ENCODE data around the gene HEG1.

HEG1 gene

DNA sequence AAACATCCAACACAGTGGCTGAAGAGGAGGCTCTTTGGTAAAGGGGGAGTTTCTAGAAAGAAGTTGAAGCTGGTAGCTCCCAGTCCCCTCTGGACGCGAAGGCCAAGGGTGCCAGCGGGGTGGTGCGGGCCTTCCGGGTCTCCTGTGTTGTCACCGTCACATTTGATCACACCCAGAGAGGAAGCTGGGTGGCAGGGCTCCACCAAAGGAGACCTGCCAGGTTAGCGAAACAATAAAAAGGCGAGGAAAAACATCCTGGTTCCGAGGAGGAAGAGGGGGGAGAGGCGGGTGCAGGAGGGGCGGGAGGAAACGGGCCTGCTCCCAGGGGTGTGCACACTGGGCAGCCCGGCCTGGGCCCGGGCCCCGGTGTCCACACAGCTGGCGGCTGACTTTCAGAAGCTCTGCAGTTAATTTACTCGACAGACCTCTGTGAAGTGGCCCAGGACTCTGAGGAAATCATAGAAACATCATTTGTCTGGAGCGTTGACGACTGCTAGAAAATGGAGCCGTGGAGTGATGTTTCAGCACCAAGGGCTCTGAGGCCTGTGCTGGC lies 12.1 kb downstream of the HEG1 start:
- H3K27ac ChIP-seq (ENCODE audit: poor library complexity, severe bottlenecking): no peak overlapping the region
- no peaks in the 10 kb centered on the region for H3K27me3 ChIP-seq (ENCODE audit: insufficient read depth, poor library complexity, severe bottlenecking)
- ATAC-seq (ENCODE audit: low read depth): no peak
- H3K4me3 ChIP-seq (ENCODE audit: severe bottlenecking): no peak overlapping the region
- TF ChIP-seq, protein P1, sequence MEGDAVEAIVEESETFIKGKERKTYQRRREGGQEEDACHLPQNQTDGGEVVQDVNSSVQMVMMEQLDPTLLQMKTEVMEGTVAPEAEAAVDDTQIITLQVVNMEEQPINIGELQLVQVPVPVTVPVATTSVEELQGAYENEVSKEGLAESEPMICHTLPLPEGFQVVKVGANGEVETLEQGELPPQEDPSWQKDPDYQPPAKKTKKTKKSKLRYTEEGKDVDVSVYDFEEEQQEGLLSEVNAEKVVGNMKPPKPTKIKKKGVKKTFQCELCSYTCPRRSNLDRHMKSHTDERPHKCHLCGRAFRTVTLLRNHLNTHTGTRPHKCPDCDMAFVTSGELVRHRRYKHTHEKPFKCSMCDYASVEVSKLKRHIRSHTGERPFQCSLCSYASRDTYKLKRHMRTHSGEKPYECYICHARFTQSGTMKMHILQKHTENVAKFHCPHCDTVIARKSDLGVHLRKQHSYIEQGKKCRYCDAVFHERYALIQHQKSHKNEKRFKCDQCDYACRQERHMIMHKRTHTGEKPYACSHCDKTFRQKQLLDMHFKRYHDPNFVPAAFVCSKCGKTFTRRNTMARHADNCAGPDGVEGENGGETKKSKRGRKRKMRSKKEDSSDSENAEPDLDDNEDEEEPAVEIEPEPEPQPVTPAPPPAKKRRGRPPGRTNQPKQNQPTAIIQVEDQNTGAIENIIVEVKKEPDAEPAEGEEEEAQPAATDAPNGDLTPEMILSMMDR (IDR thresholded peaks at IDR 0.05; ENCODE audit: poor library complexity, severe bottlenecking): no peak
- DNase-seq (ENCODE audit: low spot score): no peak
- peaks cover 21% of the 10 kb centered on the region for H3K4me1 ChIP-seq (ENCODE audit: insufficient read depth, poor library complexity, severe bottlenecking)
- H3K36me3 ChIP-seq (ENCODE audit: low read depth): peaks cover 15% of the 10 kb centered on the region; the same call in 1 of the 2 replicates
- H3K9me3 ChIP-seq (ENCODE audit: severe bottlenecking): no peaks in the 10 kb centered on the region

- no peak for DNase-seq (ENCODE audit: low spot score)
- Histone ChIP-seq H3K9me3 (ENCODE audit: severe bottlenecking) (no peaks in the 10 kb centered on the region), H3K36me3 (ENCODE audit: low read depth) (peaks cover 15% of the 10 kb centered on the region; the same call in 1 of the 2 replicates), H3K4me1 (ENCODE audit: insufficient read depth, poor library complexity, severe bottlenecking) (peaks cover 13% of the 10 kb centered on the region), H3K27me3 (ENCODE audit: insufficient read depth, poor library complexity, severe bottlenecking) (no peaks in the 10 kb centered on the region), H3K4me3 (ENCODE audit: severe bottlenecking) (no peak overlapping the region), H3K27ac (ENCODE audit: poor library complexity, severe bottlenecking) (no peak overlapping the region)
- ATAC-seq (ENCODE audit: low read depth): no peak
- TF ChIP-seq, protein P1 (IDR thresholded peaks at IDR 0.05; ENCODE audit: poor library complexity, severe bottlenecking): no peak
Observed at GRCh38 chr3:125042725-125043406, 12.9 kb downstream of the HEG1 start.

DNA sequence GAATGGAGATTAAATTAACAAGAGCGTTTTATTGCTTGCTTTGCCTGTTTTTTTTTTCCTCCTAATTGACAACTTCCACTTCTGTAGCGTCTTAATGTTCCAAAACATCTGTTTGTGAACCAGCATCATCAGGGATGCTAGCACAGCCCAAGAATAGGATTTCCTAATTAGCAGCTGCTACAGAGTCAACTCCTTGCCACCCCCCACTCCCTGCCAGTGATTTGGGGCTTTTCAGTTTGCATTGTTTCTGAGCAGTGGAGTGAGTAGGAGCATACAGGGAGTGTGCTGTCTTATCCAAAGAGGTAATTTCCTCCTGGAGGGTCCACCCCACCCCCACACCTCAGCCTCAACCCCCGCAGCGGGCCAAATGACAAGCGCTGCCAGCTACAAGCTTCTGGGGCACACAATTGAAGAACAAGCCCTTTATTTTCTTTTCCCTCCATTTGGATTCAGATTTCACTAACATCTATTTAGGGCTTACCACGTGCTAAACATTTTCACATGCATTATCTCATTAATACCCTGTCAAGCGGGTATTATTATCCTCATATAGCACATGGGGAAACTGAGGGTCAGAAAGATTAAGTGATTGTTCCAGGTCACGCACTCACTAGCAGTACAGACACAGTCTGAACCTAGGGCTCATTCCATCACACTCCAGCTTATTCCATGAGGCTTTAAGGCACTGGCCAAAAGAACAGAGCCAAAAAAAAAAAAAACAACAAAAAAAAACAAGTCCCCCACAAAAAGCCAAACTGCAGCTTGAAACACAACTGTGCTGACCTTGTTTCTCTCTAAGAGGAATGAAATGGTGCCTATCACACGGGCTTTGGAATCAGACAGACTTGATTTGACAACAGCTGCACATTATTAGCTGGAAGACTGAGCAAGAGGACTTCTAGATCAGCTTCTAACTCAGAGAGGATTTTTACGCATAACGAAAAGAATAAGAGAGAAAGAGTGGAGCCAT lies 16.4 kb downstream of the HEG1 start:
- ATAC-seq (ENCODE audit: low read depth) (no peak), DNase-seq (ENCODE audit: low spot score) (no peak)
- Histone ChIP-seq H3K27me3 (ENCODE audit: insufficient read depth, poor library complexity, severe bottlenecking) (no peaks in the 10 kb centered on the region), H3K27ac (ENCODE audit: poor library complexity, severe bottlenecking) (no peak overlapping the region), H3K36me3 (ENCODE audit: low read depth) (peaks cover 15% of the 10 kb centered on the region), H3K4me1 (ENCODE audit: insufficient read depth, poor library complexity, severe bottlenecking) (no peaks in the 10 kb centered on the region), H3K9me3 (ENCODE audit: severe bottlenecking) (peaks cover 1% of the 10 kb centered on the region), H3K4me3 (ENCODE audit: severe bottlenecking) (no peak overlapping the region)
- TF ChIP-seq, protein P1 (IDR thresholded peaks at IDR 0.05; ENCODE audit: poor library complexity, severe bottlenecking): no peak

DNA sequence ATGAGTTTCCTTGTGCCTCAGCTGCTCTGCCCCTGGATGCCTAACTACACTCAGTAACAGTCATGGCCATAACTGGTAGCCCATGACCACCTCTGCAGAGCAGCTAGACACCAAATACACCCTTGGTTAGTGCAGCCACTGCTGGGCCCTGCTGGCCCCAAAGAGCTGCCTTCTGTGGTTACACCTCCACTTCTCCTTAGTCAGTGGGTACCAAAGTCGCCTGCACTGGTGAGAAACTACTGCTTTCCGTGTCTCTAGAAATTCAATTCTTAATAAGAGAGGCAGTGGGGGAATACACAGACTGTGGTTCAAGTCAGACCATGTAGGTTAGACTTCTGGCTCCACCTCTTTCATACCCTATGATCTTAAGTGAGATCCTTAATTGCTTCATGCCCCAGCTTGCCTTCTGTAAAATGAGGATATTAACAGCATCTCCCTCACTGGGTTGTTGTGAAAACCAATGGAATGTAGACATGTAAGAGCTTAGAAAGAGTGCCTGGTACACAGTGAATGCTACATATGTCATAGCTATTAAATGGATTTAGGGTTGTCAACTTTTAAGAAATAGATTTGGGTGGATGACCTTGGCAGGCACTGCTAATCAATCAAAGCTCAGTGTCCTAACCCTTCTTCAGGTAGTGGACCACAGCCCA lies 18.2 kb downstream of the HEG1 start:
- no peak overlapping the region for H3K27ac ChIP-seq (ENCODE audit: poor library complexity, severe bottlenecking)
- no peaks in the 10 kb centered on the region for H3K27me3 ChIP-seq (ENCODE audit: insufficient read depth, poor library complexity, severe bottlenecking)
- ATAC-seq (ENCODE audit: low read depth) (peak; percentile 56; the same call in 2 of the 3 replicates), DNase-seq (ENCODE audit: low spot score) (no peak)
- TF ChIP-seq, protein P1 (IDR thresholded peaks at IDR 0.05; ENCODE audit: poor library complexity, severe bottlenecking): no peak
- peaks cover 15% of the 10 kb centered on the region for H3K36me3 ChIP-seq (ENCODE audit: low read depth)
- peaks cover 2% of the 10 kb centered on the region for H3K9me3 ChIP-seq (ENCODE audit: severe bottlenecking)
- no peaks in the 10 kb centered on the region for H3K4me1 ChIP-seq (ENCODE audit: insufficient read depth, poor library complexity, severe bottlenecking)
- H3K4me3 ChIP-seq (ENCODE audit: severe bottlenecking): no peak overlapping the region

All from RWPE2 (cell line).